ENCODE measurements around the gene PRKAB1.

GRCh38 chr12:119714614-119715267 lies 46.8 kb downstream of the PRKAB1 start:
- TF ChIP-seq CTCF (IDR thresholded peaks at IDR 0.05): no peak
- TF ChIP-seq POLR2A (IDR thresholded peaks at IDR 0.05): no peak
